ENCODE data around the gene SIGLEC11. TPM values are rescaled to one million over a fixed set of nuclear protein-coding genes. Genes with fewer than 3 reads are reported as not detected.

The SIGLEC11 gene
- total and polyA plus RNA-seq, 2 of the 13 experiments (the other 11 are each of a cell fraction or from before 2014, with no cell fraction given), result not detected

GRCh38 chr19:49929611-49930482 is 31.1 kb downstream of the SIGLEC11 start (continued):
- TF ChIP-seq, protein P1, sequence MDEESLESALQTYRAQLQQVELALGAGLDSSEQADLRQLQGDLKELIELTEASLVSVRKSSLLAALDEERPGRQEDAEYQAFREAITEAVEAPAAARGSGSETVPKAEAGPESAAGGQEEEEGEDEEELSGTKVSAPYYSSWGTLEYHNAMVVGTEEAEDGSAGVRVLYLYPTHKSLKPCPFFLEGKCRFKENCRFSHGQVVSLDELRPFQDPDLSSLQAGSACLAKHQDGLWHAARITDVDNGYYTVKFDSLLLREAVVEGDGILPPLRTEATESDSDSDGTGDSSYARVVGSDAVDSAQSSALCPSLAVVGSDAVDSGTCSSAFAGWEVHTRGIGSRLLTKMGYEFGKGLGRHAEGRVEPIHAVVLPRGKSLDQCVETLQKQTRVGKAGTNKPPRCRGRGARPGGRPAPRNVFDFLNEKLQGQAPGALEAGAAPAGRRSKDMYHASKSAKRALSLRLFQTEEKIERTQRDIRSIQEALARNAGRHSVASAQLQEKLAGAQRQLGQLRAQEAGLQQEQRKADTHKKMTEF (CRISPR knock-in tag; IDR thresholded peaks at IDR 0.05), result peak; percentile 95
- TF ChIP-seq ZFP90 (CRISPR knock-in tag; IDR thresholded peaks at IDR 0.05; ENCODE audit: borderline replicate concordance) (peak; percentile 95), ZNF101 (CRISPR knock-in tag; IDR thresholded peaks at IDR 0.05; ENCODE audit: borderline replicate concordance, low read depth) (no peak), ZNF784 (CRISPR knock-in tag; IDR thresholded peaks at IDR 0.05; ENCODE audit: borderline replicate concordance) (peak; percentile 34; the same call in 1 of the 2 replicates), ZNF550 (CRISPR knock-in tag; IDR thresholded peaks at IDR 0.05; ENCODE audit: borderline replicate concordance) (no peak), MIER3 (CRISPR knock-in tag; IDR thresholded peaks at IDR 0.05; ENCODE audit: borderline replicate concordance) (peak; percentile 73; the same call in 1 of the 2 replicates), SMARCC2 (IDR thresholded peaks at IDR 0.05) (no peak), TRIM22 (IDR thresholded peaks at IDR 0.05) (no peak), ZNF605 (CRISPR knock-in tag; IDR thresholded peaks at IDR 0.05) (peak; percentile 66; the same call in 1 of the 2 replicates), GTF3A (CRISPR knock-in tag; conservative IDR thresholded peaks at IDR 0.05) (0 out of 2 replicates have a peak, but pooled peaks have one; percentile 19), SMC3 (IDR thresholded peaks at IDR 0.05; ENCODE audit: low read length) (no peak), ZBTB44 (CRISPR knock-in tag; IDR thresholded peaks at IDR 0.05) (0 out of 2 replicates have a peak, but pooled peaks have one; percentile 69), ARNTL (CRISPR knock-in tag; IDR thresholded peaks at IDR 0.05) (no peak; the same call in none of the 2 replicates), PHF5A (CRISPR knock-in tag; IDR thresholded peaks at IDR 0.05; ENCODE audit: low read depth, unreplicated experiment) (peak; percentile 72)
- TF ChIP-seq, protein P2, sequence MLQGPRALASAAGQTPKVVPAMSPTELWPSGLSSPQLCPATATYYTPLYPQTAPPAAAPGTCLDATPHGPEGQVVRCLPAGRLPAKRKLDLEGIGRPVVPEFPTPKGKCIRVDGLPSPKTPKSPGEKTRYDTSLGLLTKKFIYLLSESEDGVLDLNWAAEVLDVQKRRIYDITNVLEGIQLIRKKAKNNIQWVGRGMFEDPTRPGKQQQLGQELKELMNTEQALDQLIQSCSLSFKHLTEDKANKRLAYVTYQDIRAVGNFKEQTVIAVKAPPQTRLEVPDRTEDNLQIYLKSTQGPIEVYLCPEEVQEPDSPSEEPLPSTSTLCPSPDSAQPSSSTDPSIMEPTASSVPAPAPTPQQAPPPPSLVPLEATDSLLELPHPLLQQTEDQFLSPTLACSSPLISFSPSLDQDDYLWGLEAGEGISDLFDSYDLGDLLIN (CRISPR knock-in tag; IDR thresholded peaks at IDR 0.05; ENCODE audit: borderline replicate concordance), result peak; percentile 56; the same call in 1 of the 2 replicates
- TF ChIP-seq, protein P3, sequence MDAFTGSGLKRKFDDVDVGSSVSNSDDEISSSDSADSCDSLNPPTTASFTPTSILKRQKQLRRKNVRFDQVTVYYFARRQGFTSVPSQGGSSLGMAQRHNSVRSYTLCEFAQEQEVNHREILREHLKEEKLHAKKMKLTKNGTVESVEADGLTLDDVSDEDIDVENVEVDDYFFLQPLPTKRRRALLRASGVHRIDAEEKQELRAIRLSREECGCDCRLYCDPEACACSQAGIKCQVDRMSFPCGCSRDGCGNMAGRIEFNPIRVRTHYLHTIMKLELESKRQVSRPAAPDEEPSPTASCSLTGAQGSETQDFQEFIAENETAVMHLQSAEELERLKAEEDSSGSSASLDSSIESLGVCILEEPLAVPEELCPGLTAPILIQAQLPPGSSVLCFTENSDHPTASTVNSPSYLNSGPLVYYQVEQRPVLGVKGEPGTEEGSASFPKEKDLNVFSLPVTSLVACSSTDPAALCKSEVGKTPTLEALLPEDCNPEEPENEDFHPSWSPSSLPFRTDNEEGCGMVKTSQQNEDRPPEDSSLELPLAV (CRISPR knock-in tag; conservative IDR thresholded peaks at IDR 0.05; ENCODE audit: low read depth), result no peak
